GM12801 (cell line): ENCODE results near the gene FIGN.

ENCODE experiments used
- CTCF ChIP-seq: IDR thresholded peaks from one replicate; pipeline ENCODE4 v1.5.1; 2011; ENCODE audit warnings: control low read depth; ENCODE audit not compliant: insufficient read length; ENCODE audit errors: extremely low read depth

The FIGN gene

GRCh38 chr2:163662141-163662780 is 73.5 kb downstream of the FIGN start:
- no peak for TF ChIP-seq CTCF

GRCh38 chr2:163659224-163659623 is 76.6 kb downstream of the FIGN start:
- TF ChIP-seq CTCF = no peak

GRCh38 chr2:163658556-163658955 is 77.3 kb downstream of the FIGN start:
- TF ChIP-seq CTCF = no peak

GRCh38 chr2:163657281-163657656 is 78.5 kb downstream of the FIGN start:
- TF ChIP-seq CTCF = no peak

DNA sequence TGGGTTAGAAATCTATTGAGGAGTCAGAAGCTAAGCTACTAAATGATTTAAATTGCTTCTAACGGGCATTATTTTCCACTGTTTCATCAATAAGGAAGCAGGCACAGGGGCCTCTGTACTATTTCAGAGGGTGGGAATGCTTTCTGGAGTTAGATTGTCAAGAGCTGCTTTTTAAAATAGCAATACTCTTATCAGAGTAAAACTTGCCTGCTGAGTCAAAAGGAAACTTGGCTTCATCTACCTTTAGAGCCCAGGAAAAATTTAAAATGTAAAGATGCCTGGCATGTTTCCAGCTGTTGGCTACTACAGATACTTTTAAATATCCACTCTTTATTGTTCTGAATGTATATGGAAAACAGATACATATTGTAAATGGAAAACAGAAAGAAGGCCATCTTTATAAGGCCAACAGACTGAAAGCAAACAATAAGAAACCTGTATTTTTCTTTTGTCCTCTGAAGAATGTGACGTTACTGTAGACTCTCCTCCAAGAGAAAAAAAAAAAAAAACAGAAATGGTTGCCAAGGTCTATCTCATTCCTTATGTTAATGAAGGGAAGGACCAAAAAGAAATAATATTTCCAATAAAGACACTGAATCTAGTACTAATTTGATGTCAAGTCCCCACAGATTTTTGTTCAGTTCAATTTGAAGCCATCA is 79.1 kb downstream of the FIGN start:
- no peak for TF ChIP-seq CTCF

DNA sequence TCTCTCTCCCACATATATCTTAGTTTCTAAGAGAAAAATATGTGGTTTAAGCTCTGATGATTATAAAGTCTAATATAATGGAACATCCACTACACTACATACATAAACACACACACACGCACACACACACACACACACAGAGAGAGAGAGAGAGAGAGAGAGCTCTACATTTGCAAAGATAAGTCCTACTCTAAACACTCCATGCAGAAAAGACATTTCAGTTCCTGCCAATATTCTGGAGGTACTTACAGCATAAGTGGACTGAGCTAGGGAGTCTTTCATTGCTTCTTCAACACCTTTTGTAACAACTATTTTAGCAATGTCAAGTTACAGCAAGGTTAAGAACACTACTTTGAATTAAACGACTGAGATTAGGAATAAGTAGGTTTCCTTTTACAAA is 80.1 kb downstream of the FIGN start:
- no peak for TF ChIP-seq CTCF

GRCh38 chr2:163652751-163653150 is 83.1 kb downstream of the FIGN start:
- TF ChIP-seq CTCF = no peak

DNA sequence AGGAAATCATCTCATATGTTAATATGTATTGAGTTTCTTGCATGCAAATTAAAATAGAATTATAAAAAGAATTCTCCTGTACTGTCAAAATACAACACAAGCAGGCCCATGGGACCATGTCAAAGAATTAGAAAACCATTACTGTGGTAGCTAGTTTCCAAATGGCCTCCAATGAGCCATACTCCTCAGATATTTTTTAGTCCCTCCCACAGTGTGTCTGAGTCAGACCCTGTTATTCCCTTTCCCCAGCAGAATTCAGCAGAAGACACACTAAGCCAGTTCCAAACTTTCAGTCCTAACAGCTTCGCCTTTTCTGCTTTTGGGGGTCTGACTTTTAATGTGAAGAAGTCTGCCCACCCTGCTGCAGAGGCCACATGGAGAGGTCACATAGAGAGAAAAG is 86.7 kb downstream of the FIGN start:
- no peak for TF ChIP-seq CTCF
